GM12873 (cell line): Measurements from ENCODE around the gene STK17B.

Experiments
- TF ChIP-seq, protein P1 (sequence below): IDR thresholded peaks from 2 replicates; pipeline ENCODE4 v1.5.1; 2012; ENCODE audit warnings: low read depth, mild to moderate bottlenecking, moderate library complexity, low read length, control low read depth; ENCODE audit not compliant: insufficient read depth; ENCODE audit errors: missing control alignments

STK17B gene

DNA sequence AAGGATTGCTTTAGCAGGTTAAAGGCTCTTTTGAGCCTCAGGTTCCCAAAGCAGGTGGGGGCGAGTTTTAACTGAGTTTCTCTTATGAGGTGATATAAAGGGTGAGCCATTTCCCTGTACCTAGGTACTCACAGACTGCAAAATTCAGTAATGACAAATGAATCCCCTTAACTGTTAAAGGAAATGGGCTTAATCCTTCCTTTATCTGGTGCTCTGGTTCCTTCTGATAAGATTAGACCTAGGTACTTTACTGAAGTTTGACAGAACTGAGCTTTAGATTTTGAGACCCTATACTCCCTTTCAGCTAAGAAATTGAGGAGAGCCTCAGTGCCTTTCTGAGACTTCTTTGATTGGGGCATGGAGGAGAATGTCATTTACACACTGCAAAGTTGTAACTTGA is 42.6 kb downstream of the STK17B start:
- TF ChIP-seq, protein P1, sequence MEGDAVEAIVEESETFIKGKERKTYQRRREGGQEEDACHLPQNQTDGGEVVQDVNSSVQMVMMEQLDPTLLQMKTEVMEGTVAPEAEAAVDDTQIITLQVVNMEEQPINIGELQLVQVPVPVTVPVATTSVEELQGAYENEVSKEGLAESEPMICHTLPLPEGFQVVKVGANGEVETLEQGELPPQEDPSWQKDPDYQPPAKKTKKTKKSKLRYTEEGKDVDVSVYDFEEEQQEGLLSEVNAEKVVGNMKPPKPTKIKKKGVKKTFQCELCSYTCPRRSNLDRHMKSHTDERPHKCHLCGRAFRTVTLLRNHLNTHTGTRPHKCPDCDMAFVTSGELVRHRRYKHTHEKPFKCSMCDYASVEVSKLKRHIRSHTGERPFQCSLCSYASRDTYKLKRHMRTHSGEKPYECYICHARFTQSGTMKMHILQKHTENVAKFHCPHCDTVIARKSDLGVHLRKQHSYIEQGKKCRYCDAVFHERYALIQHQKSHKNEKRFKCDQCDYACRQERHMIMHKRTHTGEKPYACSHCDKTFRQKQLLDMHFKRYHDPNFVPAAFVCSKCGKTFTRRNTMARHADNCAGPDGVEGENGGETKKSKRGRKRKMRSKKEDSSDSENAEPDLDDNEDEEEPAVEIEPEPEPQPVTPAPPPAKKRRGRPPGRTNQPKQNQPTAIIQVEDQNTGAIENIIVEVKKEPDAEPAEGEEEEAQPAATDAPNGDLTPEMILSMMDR: no peak

DNA sequence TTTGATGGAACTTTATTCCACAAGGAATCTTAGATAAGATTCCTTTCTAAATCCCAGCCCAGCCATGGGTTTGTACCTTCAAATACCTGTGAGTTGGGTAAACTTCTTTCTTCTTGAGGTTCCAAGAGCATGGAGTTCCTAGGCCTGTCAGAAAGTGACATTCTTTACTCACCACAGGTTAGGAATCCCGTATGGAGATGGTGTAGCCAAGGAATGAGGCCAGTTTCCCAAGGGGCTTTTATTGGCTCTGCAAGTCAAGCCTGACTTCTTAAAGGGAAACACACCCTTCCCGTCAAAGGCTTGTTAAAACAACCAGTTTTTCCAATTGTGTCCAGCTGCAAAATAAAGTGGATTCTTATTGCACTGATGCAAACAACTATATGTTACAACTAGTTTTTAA is 45.8 kb downstream of the STK17B start:
- TF ChIP-seq, protein P1: no peak

DNA sequence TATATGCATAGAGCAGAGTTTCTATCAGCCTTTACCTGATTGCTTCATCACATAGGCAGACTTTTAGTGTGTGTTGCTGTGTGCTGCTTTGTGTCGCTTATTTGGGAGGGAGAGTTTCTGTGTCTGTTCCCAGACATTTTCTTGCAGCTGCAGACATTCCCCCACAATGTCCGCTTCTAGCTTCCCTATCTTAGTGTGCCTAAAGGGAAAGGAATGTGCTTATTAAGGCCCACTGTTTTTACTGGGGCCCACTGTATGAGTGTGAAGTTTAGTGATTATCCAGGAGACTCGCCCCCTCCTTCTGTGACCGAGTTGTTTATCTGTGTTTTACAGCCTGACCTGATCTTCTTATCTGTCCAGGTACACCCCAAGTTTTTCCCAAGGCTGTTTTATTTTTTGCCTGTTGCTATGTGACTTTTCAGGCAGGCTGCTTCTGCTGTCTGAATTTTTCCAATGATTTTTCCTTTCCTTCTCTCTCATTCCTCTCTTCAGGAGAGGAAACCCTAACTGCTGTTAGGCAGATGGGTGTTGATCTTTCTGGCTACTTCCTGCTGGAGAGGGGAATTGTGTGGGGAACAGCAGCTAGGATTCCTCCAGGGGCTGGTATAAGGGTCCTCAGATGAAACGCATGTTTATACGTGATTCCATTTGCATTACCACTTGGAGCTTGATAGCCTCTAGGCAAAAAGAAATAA is 47.6 kb downstream of the STK17B start:
- TF ChIP-seq, protein P1: no peak

DNA sequence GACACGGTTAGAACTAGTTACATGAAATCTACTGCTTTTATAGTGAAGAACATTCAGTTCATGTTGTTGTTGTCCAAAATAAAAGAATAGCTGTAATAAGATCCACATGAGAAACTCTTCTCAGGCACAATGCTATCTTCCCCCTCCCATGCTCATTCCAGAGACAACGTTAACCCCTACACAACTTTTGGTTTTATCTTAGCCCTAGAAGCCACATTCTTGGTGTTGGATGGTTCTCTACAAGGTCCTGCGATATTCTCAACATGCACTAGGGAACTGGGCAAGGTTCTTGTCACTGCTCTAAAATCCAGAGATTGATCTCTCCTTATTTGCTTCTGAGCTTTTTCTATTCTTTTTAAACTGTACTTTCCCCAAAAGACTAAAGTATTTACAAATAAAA is 51.5 kb downstream of the STK17B start:
- TF ChIP-seq, protein P1: no peak

DNA sequence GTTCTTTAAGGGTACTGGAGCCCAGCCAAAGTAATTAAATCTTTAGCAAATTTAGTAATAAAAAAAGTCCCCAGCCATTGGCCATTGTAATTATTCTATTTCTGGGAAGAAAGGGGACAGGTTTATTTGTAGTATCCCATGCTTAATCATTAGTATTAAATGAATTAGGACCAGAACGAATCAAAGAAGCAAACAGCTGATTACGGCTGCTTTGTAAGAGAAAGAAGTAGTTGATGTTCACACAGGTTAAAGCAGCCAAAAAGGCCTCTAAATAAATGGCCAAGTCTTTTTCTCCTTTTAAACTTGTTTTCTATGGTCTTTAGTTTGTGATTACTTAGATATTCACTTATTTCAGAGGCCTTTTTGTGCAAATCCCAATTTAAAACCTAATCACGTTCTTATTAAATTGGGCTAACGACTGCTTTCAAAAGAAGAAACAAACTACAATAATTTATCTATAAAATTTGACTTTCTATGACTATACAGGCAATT is 54.1 kb downstream of the STK17B start:
- TF ChIP-seq, protein P1: no peak

DNA sequence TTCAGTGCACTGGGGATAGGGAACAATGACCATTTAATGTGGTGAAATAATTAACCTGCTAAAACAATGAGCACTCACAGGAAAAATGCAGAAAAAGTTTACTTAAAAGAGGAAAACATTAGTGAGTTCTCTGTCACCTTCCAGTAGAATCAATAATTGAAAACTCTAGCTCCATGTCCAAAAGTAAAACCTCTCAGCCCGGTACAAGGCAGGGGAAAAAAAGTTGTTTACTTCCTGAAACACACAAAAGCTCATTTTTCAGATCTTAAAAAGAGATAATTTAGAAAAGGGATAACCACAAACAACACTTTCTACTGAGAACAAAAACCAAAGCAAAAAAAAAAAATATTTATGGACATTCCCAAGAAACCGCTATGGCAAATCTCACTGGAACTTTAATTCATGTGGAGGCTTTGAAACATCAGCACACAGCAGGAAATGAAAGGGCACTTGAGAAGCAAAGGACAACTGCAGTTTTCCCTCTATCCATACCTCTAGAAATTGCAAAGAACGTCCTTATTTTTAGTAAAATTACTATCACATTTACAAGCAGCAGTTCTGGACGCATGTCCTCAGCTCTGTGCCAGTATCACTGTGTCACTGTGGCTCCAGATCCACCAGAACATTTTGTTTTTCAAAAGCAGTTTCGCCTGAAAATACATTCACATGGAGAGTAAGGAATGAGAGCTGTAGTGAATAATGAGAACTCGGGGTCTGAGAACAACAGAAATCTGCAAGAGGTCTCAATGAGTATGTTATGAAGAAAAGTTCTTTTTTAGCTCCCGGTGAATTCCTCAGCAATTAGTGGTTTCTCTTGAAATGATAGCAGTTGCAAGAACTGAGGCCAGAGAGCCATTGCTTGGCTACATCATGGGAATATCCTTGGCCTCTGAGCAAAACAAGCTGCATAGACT is 58.1 kb downstream of the STK17B start:
- TF ChIP-seq, protein P1: no peak

DNA sequence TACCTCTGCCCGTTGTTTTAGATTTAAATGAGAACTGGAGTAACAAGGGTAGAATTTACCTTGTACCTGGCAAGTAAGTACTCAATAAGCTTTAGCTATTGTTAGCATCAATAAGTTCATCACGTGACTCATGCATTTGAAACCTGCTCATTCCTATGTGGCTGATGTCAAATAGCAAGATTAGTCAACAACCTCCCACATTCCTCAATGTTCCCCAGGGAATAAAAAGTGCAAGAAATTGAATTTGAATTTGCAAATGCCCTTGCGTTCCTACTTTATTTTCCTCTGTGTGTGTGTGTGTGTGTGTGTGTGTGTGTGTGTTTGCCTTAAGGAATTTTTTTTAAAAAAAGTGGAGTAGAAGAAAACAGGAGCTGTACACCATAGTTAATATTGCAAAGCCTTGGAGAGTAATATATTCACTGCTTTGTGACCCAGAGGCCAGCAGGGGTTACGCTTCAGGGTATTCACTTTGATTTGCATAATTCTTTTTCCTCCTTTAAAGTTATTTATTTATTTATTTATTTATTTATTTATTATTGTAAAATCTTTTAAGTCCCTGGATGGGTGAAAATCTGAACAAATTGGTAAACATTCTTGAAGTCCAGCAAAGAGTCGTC is 58.9 kb downstream of the STK17B start:
- TF ChIP-seq, protein P1: no peak
